GM12878 (cell line): ENCODE data around the gene MGST3. TPM values are rescaled to one million over a fixed set of nuclear protein-coding genes. Genes with fewer than 3 reads are reported as not detected.
A peak's percentile ranks its signal among the peaks of the same experiment; 100 is the strongest.

Experiments
- ATF7 ChIP-seq: fragments of 450-650 bp; IDR thresholded peaks from 2 replicates; pipeline ENCODE4 v1.6.1; 2016; ENCODE audit warnings: low read depth, mild to moderate bottlenecking
- BRCA1 ChIP-seq: IDR thresholded peaks from 2 replicates; pipeline ENCODE4 v1.6.1; 2011; ENCODE audit warnings: low read depth, low read length, improper control_type of control experiment
- CBX5 ChIP-seq: sonication (generic); IDR thresholded peaks from 2 replicates; pipeline ENCODE4 v1.6.1; 2016; ENCODE audit warnings: low read depth, moderate library complexity, mild to moderate bottlenecking, inconsistent platforms
- IRF4 ChIP-seq: IDR thresholded peaks from 2 replicates; pipeline ENCODE4 v1.6.1; 2011; ENCODE audit warnings: low read depth, low read length
- KLF5 ChIP-seq: fragments of 450-650 bp; IDR thresholded peaks from 2 replicates; pipeline ENCODE4 v1.6.1; 2014; ENCODE audit warnings: mild to moderate bottlenecking; ENCODE audit not compliant: partially characterized antibody
- MYC ChIP-seq: IDR thresholded peaks from 2 replicates; pipeline ENCODE4 v1.6.1; 2011; ENCODE audit warnings: mild to moderate bottlenecking, low read length, moderate library complexity, inconsistent platforms; ENCODE audit not compliant: insufficient read depth, insufficient replicate concordance, insufficient read length, severe bottlenecking
- NKRF ChIP-seq: fragments of 450-650 bp; conservative IDR thresholded peaks from 2 replicates; pipeline ENCODE4 v1.6.1; 2017; ENCODE audit warnings: mild to moderate bottlenecking, moderate library complexity
- NR2C1 ChIP-seq: fragments of 450-650 bp; IDR thresholded peaks from 2 replicates; pipeline ENCODE4 v1.6.1; 2017; ENCODE audit warnings: antibody characterized with exemption, mild to moderate bottlenecking, moderate library complexity
- PKNOX1 ChIP-seq: fragments of 450-650 bp; IDR thresholded peaks from 2 replicates; pipeline ENCODE4 v1.6.1; 2016; ENCODE audit warnings: mild to moderate bottlenecking
- PML ChIP-seq: IDR thresholded peaks from 2 replicates; pipeline ENCODE4 v1.6.1; 2012; ENCODE audit warnings: low read length, inconsistent platforms
- POLR2AphosphoS5 ChIP-seq: IDR thresholded peaks from 2 replicates; pipeline ENCODE4 v1.6.1; 2011; ENCODE audit warnings: mild to moderate bottlenecking, low read length, inconsistent platforms
- RCOR1 ChIP-seq: conservative IDR thresholded peaks from 2 replicates; pipeline ENCODE4 v1.6.1; 2012; ENCODE audit warnings: low read depth, low read length, improper control_type of control experiment
- RELB ChIP-seq: fragments of 450-650 bp; IDR thresholded peaks from 2 replicates; pipeline ENCODE4 v1.6.1; 2017; ENCODE audit warnings: low read depth, mild to moderate bottlenecking, moderate library complexity
- SIX5 ChIP-seq: IDR thresholded peaks from 2 replicates; pipeline ENCODE4 v1.6.1; 2011; ENCODE audit warnings: mild to moderate bottlenecking, low read depth, low read length, moderate library complexity; ENCODE audit not compliant: severe bottlenecking
- SMAD5 ChIP-seq: IDR thresholded peaks from 2 replicates; pipeline ENCODE4 v1.6.1; 2016; ENCODE audit warnings: antibody characterized with exemption, low read depth
- TBL1XR1 ChIP-seq: IDR thresholded peaks from 2 replicates; pipeline ENCODE4 v1.6.1; 2012; ENCODE audit warnings: low read depth, low read length, improper control_type of control experiment
- TCF12 ChIP-seq: IDR thresholded peaks from 2 replicates; pipeline ENCODE4 v1.6.1; 2011; ENCODE audit warnings: low read depth, mild to moderate bottlenecking, low read length
- TCF3 ChIP-seq: IDR thresholded peaks from 2 replicates; pipeline ENCODE4 v1.6.1; 2012; ENCODE audit warnings: low read depth, mild to moderate bottlenecking, low read length, borderline replicate concordance; ENCODE audit not compliant: insufficient read depth
- polyA plus RNA-seq, 11 experiments: library from polyadenylated mRNA; depleted of rRNA in 4 of 11; unstranded in 6 of 11; stranded (reverse) in 5 of 11; fragments of >200 nt; fragmentation: Nextera tagmentation in 4 of 11; fragmentation: Illumina TruSeq in 1 of 11; extraction: Ambion mirVana in 4 of 11; extraction: Trizol in 1 of 11; gene quantifications; 1 replicate in 1 of 11; 2 replicates in 10 of 11; pipeline versions ENCODE4 v1.2.1 to v1.2.3, GENCODE V29; 2011 to 2016; ENCODE audit warnings: inconsistent platforms in 2 of 11, missing spikeins in 2 of 11, low read depth in 1 of 11
- total RNA-seq, 4 experiments: library from RNA; depleted of rRNA in 3 of 4; stranded (reverse); fragments of >200 nt in 3 of 4; fragmentation: Illumina TruSeq in 1 of 4; extraction: Trizol in 1 of 4; gene quantifications; 2 replicates each; pipeline versions ENCODE4 v1.2.1 to v1.2.3, GENCODE V29; 2013 to 2021
- TF ChIP-seq, protein P1 (sequence below): IDR thresholded peaks from 2 replicates; pipeline ENCODE4 v1.6.1; 2011; ENCODE audit warnings: low read depth, low read length, improper control_type of control experiment, borderline replicate concordance
- TF ChIP-seq, protein P2 (sequence below): IDR thresholded peaks from 2 replicates; pipeline ENCODE4 v1.6.1; 2011; ENCODE audit warnings: borderline replicate concordance, low read depth, mild to moderate bottlenecking, moderate library complexity, low read length; ENCODE audit not compliant: insufficient read depth, poor library complexity, severe bottlenecking
- TF ChIP-seq, protein P3 (sequence below): fragments of 450-650 bp; IDR thresholded peaks from 2 replicates; pipeline ENCODE4 v1.6.1; 2016; ENCODE audit warnings: mild to moderate bottlenecking

Gene MGST3
- total and polyA plus RNA-seq, 10 of the 15 experiments (the other 5 are each of a cell fraction or from before 2014, with no cell fraction given): 37.3 to 145 (median 68.8) TPM

GRCh38 chr1:165630629-165631341, at the start of gene MGST3 (continued):
- TF ChIP-seq TCF3: 0 out of 2 replicates have a peak, but pooled peaks have one; percentile 22
- TF ChIP-seq POLR2AphosphoS5: peak; percentile 47; the same call in 1 of the 2 replicates
- TF ChIP-seq PKNOX1: no peak
- peak; percentile 33; the same call in 1 of the 2 replicates for TF ChIP-seq SMAD5
- peak; percentile 50 for TF ChIP-seq SIX5
- TF ChIP-seq RELB: peak; percentile 93
- TF ChIP-seq, protein P1, sequence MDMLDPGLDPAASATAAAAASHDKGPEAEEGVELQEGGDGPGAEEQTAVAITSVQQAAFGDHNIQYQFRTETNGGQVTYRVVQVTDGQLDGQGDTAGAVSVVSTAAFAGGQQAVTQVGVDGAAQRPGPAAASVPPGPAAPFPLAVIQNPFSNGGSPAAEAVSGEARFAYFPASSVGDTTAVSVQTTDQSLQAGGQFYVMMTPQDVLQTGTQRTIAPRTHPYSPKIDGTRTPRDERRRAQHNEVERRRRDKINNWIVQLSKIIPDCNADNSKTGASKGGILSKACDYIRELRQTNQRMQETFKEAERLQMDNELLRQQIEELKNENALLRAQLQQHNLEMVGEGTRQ: no peak
- TF ChIP-seq, protein P2, sequence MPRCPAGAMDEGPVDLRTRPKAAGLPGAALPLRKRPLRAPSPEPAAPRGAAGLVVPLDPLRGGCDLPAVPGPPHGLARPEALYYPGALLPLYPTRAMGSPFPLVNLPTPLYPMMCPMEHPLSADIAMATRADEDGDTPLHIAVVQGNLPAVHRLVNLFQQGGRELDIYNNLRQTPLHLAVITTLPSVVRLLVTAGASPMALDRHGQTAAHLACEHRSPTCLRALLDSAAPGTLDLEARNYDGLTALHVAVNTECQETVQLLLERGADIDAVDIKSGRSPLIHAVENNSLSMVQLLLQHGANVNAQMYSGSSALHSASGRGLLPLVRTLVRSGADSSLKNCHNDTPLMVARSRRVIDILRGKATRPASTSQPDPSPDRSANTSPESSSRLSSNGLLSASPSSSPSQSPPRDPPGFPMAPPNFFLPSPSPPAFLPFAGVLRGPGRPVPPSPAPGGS: peak; percentile 9
- no peak for TF ChIP-seq BRCA1
- TF ChIP-seq NR2C1: 0 out of 2 replicates have a peak, but pooled peaks have one; percentile 11
- TF ChIP-seq NKRF: peak; percentile 69; the same call in 1 of the 2 replicates
- peak; percentile 61 for TF ChIP-seq ATF7
- peak; percentile 79; the same call in 1 of the 2 replicates for TF ChIP-seq PML
- 0 out of 2 replicates have a peak, but pooled peaks have one; percentile 23 for TF ChIP-seq IRF4
- TF ChIP-seq MYC: peak; percentile 59
- TF ChIP-seq, protein P3, sequence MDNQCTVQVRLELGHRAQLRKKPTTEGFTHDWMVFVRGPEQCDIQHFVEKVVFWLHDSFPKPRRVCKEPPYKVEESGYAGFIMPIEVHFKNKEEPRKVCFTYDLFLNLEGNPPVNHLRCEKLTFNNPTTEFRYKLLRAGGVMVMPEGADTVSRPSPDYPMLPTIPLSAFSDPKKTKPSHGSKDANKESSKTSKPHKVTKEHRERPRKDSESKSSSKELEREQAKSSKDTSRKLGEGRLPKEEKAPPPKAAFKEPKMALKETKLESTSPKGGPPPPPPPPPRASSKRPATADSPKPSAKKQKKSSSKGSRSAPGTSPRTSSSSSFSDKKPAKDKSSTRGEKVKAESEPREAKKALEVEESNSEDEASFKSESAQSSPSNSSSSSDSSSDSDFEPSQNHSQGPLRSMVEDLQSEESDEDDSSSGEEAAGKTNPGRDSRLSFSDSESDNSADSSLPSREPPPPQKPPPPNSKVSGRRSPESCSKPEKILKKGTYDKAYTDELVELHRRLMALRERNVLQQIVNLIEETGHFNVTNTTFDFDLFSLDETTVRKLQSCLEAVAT: peak; percentile 70
- TF ChIP-seq RCOR1: no peak
- peak; percentile 82 for TF ChIP-seq KLF5
- TF ChIP-seq TCF12: 0 out of 2 replicates have a peak, but pooled peaks have one; percentile 34
- no peak for TF ChIP-seq TBL1XR1
- peak; percentile 67; the same call in 1 of the 2 replicates for TF ChIP-seq CBX5
